ENCODE results near the gene MRPS35. TPM values are rescaled to one million over a fixed set of nuclear protein-coding genes. Genes with fewer than 3 reads are reported as not detected.

The MRPS35 gene
- total and polyA plus RNA-seq, 9 donors: 23.3 to 44.4 (median 35.5) TPM

DNA sequence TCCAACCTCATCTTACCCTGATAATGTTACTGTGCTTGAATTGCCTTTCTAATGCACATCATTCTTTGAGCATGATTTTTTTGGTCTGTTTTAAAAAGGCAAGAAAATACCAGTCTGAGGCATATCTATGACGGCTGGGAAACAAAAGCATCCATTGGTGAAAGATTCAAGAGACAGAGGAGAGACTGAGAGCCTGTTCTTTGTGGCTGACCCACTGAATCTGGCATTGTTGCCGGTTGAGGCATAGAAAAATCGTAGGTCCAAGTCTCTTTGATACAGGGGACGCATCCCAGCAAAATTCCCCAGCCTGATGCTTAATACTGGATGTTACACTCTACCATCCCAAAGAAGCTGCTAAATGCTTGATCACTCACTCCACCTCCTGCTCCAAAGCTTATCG lies 66.5 kb downstream of the MRPS35 start:
- Histone ChIP-seq H3K36me3 (no peaks in the 10 kb centered on the region), H3K4me1 (ENCODE audit: insufficient read depth) (peaks cover 8% of the 10 kb centered on the region), H3K9me3 (no peaks in the 10 kb centered on the region), H3K27ac (no peak overlapping the region), H3K4me3 (no peak overlapping the region), H3K27me3 (no peaks in the 10 kb centered on the region)
- no peak for TF ChIP-seq EP300 (IDR thresholded peaks at IDR 0.05)
- TF ChIP-seq, protein P1, sequence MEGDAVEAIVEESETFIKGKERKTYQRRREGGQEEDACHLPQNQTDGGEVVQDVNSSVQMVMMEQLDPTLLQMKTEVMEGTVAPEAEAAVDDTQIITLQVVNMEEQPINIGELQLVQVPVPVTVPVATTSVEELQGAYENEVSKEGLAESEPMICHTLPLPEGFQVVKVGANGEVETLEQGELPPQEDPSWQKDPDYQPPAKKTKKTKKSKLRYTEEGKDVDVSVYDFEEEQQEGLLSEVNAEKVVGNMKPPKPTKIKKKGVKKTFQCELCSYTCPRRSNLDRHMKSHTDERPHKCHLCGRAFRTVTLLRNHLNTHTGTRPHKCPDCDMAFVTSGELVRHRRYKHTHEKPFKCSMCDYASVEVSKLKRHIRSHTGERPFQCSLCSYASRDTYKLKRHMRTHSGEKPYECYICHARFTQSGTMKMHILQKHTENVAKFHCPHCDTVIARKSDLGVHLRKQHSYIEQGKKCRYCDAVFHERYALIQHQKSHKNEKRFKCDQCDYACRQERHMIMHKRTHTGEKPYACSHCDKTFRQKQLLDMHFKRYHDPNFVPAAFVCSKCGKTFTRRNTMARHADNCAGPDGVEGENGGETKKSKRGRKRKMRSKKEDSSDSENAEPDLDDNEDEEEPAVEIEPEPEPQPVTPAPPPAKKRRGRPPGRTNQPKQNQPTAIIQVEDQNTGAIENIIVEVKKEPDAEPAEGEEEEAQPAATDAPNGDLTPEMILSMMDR (IDR thresholded peaks at IDR 0.05): no peak
- no peak for TF ChIP-seq POLR2A (IDR thresholded peaks at IDR 0.05)
- DNase-seq: no peak
- 71 to 80% (median 72%) methylated on average over 5 of the region's 5 CpGs for WGBS, 3 donors
- intact Hi-C loops (cut with DNase I): no loop called here

DNA sequence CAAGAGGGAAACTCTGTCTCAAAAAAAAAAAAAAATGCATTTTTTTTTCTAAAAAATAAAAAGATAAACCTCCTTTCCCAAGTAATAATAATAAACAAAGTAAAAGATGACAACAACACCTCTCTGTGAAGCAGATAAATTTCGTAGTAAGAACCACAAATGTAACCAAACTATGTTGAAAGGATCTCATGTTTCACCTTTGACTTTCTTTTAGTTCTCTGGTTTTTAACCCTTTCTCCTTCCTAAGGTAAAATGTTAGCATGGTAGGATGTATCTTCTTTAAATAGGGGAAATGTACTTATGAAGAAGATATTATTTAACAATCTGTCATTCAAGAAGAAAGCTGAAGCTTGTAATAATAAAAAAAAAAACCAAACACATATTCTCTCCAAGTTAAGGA lies 67.6 kb downstream of the MRPS35 start:
- Histone ChIP-seq H3K27ac (no peak overlapping the region), H3K4me3 (no peak overlapping the region), H3K4me1 (ENCODE audit: insufficient read depth) (peaks cover 10% of the 10 kb centered on the region), H3K27me3 (no peaks in the 10 kb centered on the region), H3K9me3 (no peaks in the 10 kb centered on the region), H3K36me3 (no peaks in the 10 kb centered on the region)
- no peak for TF ChIP-seq POLR2A (IDR thresholded peaks at IDR 0.05)
- TF ChIP-seq, protein P1 (IDR thresholded peaks at IDR 0.05): no peak
- no peak for TF ChIP-seq EP300 (IDR thresholded peaks at IDR 0.05)
- no peak for DNase-seq
- intact Hi-C loops (cut with DNase I): no loop called here
- WGBS, 3 donors: 16 to 42% (median 22%) methylated on average over 1 of the region's 1 CpG

DNA sequence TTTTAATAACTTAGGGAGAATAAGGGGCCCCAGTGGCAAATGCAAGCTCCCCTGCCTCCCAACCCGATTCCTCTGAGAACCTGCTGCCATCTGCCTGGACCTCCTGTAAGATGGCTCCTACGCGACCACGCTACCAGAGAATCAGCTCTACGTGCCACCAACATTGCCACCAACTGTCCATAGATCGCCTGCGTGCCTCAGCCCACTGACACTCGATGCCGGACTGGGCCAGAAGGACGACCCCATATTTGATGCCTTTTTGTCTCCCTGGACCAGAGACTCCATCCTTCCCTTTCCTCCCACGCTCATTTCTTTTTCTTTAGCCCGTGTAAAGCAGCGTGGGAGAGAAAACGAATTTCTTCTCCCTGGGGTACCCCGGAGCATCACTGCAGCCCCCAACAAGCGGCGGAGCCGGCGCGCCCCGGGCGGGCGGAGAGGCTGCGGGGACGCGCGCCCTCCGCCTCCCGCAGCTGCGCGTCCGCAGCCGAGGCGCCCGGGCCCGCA lies 68.8 kb downstream of the MRPS35 start:
- no peak for TF ChIP-seq EP300 (IDR thresholded peaks at IDR 0.05)
- TF ChIP-seq, protein P1 (IDR thresholded peaks at IDR 0.05): no peak
- TF ChIP-seq POLR2A (IDR thresholded peaks at IDR 0.05): no peak
- H3K36me3 ChIP-seq: no peaks in the 10 kb centered on the region
- peak overlapping the region; percentile 71 for H3K4me3 ChIP-seq
- DNase-seq: peak in 4 of 5 donors; percentile 18 to 40 (median 26)
- 1 to 2% (median 2%) methylated on average over 36 of the region's 36 CpGs for WGBS, 3 donors
- H3K4me1 ChIP-seq (ENCODE audit: insufficient read depth): peaks cover 12% of the 10 kb centered on the region
- H3K9me3 ChIP-seq: no peaks in the 10 kb centered on the region
- intact Hi-C loops (cut with DNase I): no loop called here
- no peaks in the 10 kb centered on the region for H3K27me3 ChIP-seq
- peak overlapping the region; percentile 80 to 90 for H3K27ac ChIP-seq

DNA sequence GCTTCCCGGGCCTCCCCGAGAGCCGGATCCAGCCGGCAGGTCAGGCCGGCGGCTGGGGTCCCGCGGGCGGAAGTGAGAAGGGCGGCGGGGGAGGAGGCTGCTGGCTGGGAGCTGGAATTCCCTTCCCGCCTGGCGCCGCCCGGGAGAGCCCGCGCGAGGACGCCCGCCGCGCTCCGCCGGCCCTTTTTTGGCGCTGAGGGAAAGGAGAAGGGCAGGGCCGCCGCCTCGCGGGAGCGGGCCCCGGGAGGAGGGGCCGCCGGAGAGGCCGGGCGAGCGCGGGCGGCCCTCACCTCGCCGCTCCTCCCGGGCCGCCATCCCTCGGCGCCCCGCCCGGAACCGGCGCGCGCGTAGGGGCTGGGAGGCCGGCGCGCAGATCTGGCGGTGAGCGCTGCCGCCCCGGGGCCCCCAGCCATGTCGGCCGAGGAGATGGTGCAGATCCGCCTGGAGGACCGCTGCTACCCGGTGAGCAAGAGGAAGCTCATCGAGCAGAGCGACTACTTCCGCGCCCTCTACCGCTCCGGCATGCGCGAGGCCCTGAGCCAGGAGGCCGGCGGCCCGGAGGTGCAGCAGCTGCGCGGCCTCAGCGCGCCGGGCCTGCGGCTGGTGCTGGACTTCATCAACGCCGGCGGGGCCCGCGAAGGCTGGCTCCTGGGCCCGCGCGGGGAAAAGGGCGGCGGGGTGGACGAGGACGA lies 69.4 kb downstream of the MRPS35 start, which contains the start of the genes KLHL42 and MANSC4:
TSS of gene KLHL42 (plus strand) at position 314 of the 692 bp plus-strand sequence. CDS start at position 412, 98 bp downstream.
TSS of gene MANSC4 (minus strand) at position 317 of the 692 bp plus-strand sequence. CDS start 8,960 bp downstream, outside the sequence.
- no peaks in the 10 kb centered on the region for H3K9me3 ChIP-seq
- H3K36me3 ChIP-seq: no peaks in the 10 kb centered on the region
- peak; percentile 67 to 86 (median 78) for DNase-seq
- peaks cover 14% of the 10 kb centered on the region for H3K4me1 ChIP-seq (ENCODE audit: insufficient read depth)
- peak within 1 kb of the TSS; percentile 71 for H3K4me3 ChIP-seq
- TF ChIP-seq, protein P1 (IDR thresholded peaks at IDR 0.05): peak in 1 of 3 donors; percentile 12
- TF ChIP-seq POLR2A (IDR thresholded peaks at IDR 0.05): peak; percentile 26
- no peak for TF ChIP-seq EP300 (IDR thresholded peaks at IDR 0.05)
- intact Hi-C loops (cut with DNase I): no loop called here
- 0 to 1% (median 1%) methylated on average over 64 to 92 of the region's 92 CpGs for WGBS, 3 donors
- H3K27ac ChIP-seq: peak within 1 kb of the TSS; percentile 80 to 90
- H3K27me3 ChIP-seq: no peaks in the 10 kb centered on the region

Measured in ovary (tissue), 9 donors.